Astrocyte of the cerebellum (primary cell): ENCODE data around the gene RPS17.

Experiments
- DNase-seq: peaks from one replicate; pipeline ENCODE4 v3.0.0-alpha.2; 2011; ENCODE audit warnings: low read depth
- H3K4me3 ChIP-seq: 2 replicates; pipeline ENCODE4 v1.5.1; 2011; ENCODE audit warnings: mild to moderate bottlenecking, low read depth, low read length, moderate library complexity
- CTCF ChIP-seq: IDR thresholded peaks from 2 replicates; pipeline ENCODE4 v1.5.1; 2012; ENCODE audit warnings: low read length, low read depth, moderate library complexity, mild to moderate bottlenecking; ENCODE audit errors: missing control alignments
- in situ Hi-C: cut with HindIII; loops from 2 replicates; pipeline ENCODE4 v1.10.0; 2017; ENCODE audit warnings: low sequenced_read_pairs

The RPS17 gene

GRCh38 chr15:82552861-82553260 lies 12.6 kb upstream of the RPS17 start:
- no peak for TF ChIP-seq CTCF
- H3K4me3 ChIP-seq, result no peak overlapping the region
- in situ Hi-C loops, result no loop called here

GRCh38 chr15:82551646-82552247 lies 11.5 kb upstream of the RPS17 start:
- no peak overlapping the region for H3K4me3 ChIP-seq
- TF ChIP-seq CTCF, result no peak
- no peak for DNase-seq
- in situ Hi-C loops, result no loop called here

More at GRCh38 chr15:82552861-82553260, 12.6 kb upstream of the RPS17 start:
- DNase-seq, result no peak

- in situ Hi-C loops, result no loop called here
- DNase-seq, result no peak
- no peak overlapping the region for H3K4me3 ChIP-seq
- no peak for TF ChIP-seq CTCF
These were observed 9.0 kb upstream of the RPS17 start for GRCh38 chr15:82549199-82549665.

GRCh38 chr15:82548700-82549099 lies 8.4 kb upstream of the RPS17 start:
- DNase-seq, result no peak
- TF ChIP-seq CTCF, result no peak
- in situ Hi-C loops, result no loop called here
- H3K4me3 ChIP-seq, result no peak overlapping the region

GRCh38 chr15:82545478-82545877 lies 5.2 kb upstream of the RPS17 start:
- DNase-seq, result no peak
- H3K4me3 ChIP-seq, result no peak overlapping the region
- TF ChIP-seq CTCF, result no peak
- in situ Hi-C loops, result no loop called here

- H3K4me3 ChIP-seq, result no peak overlapping the region
- no peak for DNase-seq
- in situ Hi-C loops, result no loop called here
- TF ChIP-seq CTCF, result no peak
These were observed 4.7 kb upstream of the RPS17 start for GRCh38 chr15:82545002-82545401.
